ENCODE data around the gene CFAP52.
"Not testable (repeated sequence)": the region's sequence is repeated elsewhere in the genome, so short reads cannot be mapped to it uniquely, and the experiment has no call there.

CFAP52 gene

GRCh38 chr17:9576521-9577372 is at the start of gene CFAP52:
TSS of gene CFAP52 (plus strand) at chr17:9576642. CDS start at chr17:9576696, 54 bp downstream.
- peak; percentile 60 for DNase-seq (ENCODE audit: low read depth)

DNA sequence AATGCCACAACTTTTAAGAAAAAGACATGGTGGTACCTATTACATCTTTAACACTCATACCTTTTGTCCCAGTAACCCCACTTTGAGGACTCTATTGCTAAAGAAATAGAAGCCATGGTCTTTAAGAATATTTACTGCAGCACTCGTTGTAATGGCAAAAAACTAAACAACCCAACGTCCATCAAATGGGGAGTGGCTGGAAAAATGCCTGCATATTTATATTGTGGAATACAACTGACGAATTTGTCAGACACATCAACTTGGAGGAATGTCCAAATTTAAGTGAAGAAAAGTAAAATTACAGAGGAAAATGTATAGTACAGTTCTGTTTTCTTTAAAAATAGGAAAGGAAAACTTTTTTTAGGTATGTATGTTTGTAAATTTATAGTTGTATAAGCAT is 48.7 kb upstream of the CFAP52 start:
- no peak for DNase-seq (ENCODE audit: low read depth)

DNA sequence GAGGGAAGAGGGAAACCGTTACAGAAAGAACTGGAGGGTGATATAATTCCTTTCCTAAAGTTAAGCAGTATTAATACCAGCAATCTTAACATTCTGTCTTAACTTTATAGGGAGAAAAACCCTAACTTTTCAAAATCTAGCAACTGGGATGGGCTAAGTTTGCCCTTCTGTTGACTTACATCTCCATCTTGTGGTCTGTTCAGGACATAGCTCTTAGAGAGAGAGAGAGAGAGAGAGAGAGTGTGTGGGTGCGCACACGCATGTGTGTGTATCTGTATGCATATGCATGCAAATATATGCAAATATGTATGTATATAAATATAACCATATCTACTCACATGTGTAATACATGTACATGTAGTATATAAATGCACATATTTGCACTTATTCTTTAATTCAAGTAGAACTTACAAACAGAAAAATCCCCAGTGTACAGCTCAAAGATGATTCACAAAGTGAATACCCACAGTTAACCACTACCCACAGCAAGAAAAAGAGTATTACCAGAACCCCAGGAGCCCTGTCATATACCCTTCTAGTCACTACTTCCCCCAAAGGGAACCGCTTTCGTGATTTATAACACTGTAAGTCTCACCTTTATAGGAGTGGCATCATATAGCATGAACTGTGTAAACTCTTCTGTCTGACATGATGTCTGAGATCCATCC is 47.3 kb upstream of the CFAP52 start:
- peak; percentile 26 for DNase-seq (ENCODE audit: low read depth)

DNA sequence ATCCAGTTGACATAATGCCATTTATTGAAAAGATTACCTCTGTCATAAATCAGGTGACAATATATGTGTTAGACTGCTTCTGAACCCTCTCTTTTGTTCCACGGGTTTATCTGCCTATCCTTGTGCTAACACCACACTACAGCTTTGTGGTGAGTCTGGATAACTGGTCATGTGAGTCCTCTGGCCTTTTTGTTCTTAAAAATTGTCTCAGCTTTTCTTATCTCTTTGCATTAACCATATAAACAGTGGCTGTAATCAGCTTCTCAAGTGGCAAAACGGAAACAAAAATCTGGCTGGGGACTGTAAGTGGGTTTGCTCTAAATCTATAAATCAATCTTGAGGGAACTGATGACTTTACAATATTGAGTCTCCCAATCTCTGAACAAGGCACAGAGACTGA is 45.4 kb upstream of the CFAP52 start:
- no peak for DNase-seq (ENCODE audit: low read depth)

DNA sequence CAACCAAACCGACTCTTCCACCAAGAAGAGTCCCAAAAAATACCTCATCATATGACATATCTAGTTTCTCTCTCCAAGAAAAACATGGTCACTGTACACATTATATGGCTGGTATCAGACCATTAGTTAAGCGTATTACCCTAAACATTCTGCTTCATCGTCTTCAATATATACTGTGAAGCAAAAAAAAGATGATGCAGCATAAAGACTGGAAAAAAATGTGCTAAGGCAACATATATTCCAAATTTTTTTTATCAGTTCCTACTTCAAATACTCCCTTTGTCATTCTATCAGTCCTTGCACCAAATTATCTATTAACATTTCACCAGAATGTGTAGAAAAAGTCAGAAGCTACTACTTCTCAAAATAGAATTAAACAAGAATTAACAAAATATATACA is 43.7 kb upstream of the CFAP52 start:
- no peak for DNase-seq (ENCODE audit: low read depth)

GRCh38 chr17:9533441-9533840 is 43.0 kb upstream of the CFAP52 start:
- no peak for DNase-seq (ENCODE audit: low read depth)

DNA sequence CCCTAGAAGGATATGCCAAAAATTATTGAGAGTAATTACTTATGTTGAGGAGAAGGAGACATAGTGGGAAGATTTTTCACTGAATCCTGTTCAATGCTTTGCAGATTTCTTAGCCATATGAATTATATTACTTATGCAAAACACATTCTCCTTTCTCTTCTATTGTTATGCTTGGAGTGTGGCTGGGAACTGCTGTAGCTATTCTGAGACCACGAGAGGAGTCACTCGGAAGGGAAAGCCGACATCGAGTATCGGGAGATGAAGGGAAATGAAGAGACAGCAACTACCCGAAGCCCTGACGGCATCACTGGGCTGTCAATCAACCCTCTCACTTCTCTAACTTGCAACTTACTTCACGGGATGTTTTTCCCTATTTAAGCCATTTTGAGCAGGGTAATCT is 40.4 kb upstream of the CFAP52 start:
- peak; percentile 33 for DNase-seq (ENCODE audit: low read depth)

GRCh38 chr17:9537177-9537776 is 39.2 kb upstream of the CFAP52 start:
- DNase-seq (ENCODE audit: low read depth): no peak

GRCh38 chr17:9538626-9539025 is 37.8 kb upstream of the CFAP52 start:
- no peak for DNase-seq (ENCODE audit: low read depth)

GRCh38 chr17:9541718-9542117 is 34.7 kb upstream of the CFAP52 start:
- DNase-seq (ENCODE audit: low read depth): no peak

DNA sequence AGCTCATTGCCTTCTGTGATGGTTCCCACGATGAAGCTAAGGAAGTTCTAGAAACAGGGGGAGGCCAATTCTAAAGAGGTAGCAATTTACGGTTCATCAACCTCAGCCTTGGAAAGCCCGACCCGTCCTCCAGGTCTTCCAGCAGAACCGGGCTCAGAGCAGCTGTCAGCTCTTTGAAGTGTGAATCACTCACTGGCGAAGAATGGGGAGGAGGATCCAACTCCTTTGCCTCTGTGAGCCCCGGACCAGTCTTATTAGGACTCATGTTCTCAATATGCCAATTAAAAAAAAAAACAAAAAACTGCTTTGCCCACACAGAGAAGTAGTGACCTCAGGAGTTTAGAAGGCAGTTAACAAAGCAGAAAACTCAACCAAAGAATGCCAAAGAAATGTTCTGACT is 32.2 kb upstream of the CFAP52 start:
- no peak for DNase-seq (ENCODE audit: low read depth)

DNA sequence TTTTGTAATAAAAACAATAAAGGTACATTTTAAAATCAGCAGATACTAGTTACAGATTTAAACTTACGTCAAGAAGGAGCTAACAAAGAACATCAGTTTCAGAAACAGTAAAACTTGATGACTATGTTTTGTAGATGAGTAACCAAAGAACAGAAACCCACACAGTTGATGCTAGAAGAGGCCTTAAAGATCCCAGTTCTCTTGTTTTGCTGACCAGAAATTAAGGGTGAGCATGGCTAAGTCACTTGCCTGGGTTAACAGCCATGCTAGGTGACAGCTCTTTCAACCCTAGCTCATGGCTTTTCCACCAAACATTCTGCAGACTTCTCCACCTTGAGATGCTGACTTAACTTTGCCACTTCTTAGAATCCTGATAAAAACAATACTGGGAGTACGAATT is 27.2 kb upstream of the CFAP52 start:
- DNase-seq (ENCODE audit: low read depth): no peak

- no peak for DNase-seq (ENCODE audit: low read depth)
These were observed 23.3 kb upstream of the CFAP52 start for GRCh38 chr17:9553181-9553580.

- DNase-seq (ENCODE audit: low read depth): no peak
These were observed 22.8 kb upstream of the CFAP52 start for GRCh38 chr17:9553596-9553995.

DNA sequence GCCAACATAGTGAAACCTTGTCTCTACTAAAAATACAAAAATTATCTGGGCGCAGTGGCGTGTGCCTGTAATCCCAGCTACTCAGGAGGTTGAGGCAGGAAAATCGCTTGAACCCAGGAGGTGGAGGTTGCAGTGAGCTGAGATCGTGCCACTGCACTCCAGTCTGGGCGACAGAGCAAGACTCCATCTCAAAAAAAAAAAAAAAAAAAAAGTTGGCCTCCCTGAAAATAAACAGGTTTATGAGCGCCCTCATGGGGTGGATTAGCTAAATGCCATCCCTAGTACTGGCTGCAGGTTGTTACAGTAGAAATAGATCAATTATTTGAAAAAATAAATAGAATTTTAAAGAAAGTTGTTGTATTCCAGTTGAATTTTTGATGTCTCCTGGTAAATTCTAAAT is 21.7 kb upstream of the CFAP52 start:
- not testable (repeated sequence) for DNase-seq (ENCODE audit: low read depth)

GRCh38 chr17:9557161-9557755 is 19.2 kb upstream of the CFAP52 start:
- no peak for DNase-seq (ENCODE audit: low read depth)

- no peak for DNase-seq (ENCODE audit: low read depth)
These were observed 18.6 kb upstream of the CFAP52 start for GRCh38 chr17:9557857-9558256.

DNA sequence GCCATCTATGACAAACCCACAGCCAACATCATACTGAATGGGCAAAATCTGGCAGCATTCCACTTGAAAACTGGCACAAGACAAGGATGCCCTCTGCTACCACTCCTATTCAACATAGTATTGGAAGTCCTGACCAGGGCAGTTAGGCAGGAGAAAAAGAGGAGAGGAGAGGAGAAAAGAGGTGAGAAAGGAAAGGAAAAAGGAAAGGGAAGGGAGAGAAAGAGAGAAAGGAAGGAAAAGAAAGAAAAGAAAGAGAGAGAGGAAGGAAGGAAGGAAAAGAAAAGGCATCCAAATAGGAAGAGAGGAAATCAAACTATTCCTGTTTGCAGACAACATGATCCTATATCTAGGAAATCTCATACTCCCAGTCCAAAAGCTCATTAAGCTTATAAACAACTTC is 12.3 kb upstream of the CFAP52 start:
- DNase-seq (ENCODE audit: low read depth): no peak

GRCh38 chr17:9566067-9566466 is 10.4 kb upstream of the CFAP52 start:
- DNase-seq (ENCODE audit: low read depth): no peak

GRCh38 chr17:9566739-9567138 is 9.7 kb upstream of the CFAP52 start:
- DNase-seq (ENCODE audit: low read depth): not testable (repeated sequence)

- no peak for DNase-seq (ENCODE audit: low read depth)
These were observed 8.4 kb upstream of the CFAP52 start for GRCh38 chr17:9568004-9568403.

DNA sequence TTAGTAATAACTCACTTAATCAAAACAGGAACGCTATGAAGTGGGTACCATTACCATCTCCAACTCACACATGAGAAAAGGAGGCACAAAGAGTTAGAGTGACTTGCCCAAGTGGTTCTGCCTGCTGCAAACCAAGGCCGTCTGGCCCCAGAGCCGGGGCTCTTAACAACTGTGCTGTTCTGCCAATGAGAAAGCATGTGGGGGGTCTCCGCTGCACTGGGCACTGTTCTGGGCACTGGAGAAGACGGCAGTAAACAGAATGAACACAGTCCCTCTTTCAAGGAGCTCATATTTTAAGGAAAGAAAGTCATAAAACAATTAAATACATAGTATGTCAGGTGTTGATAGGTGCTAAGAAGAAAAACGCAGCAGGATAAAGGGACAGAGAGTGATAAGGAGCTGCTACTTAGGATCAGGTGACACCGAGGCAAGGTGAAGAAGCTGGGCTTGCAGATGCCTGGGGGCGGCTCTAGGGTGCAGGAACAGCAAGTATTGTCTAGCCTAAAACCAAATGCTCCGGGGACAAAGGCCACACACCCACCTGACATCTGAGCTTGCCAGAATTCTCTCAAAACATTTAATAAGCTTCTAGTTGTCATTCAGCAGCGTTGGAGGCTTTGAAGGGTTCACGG is 7.4 kb upstream of the CFAP52 start:
- no peak for DNase-seq (ENCODE audit: low read depth)

Measured in fibroblast of the conjunctiva (primary cell).